K562 (cell line): ENCODE measurements around the gene RGR. TPM values are rescaled to one million over a fixed set of nuclear protein-coding genes. Genes with fewer than 3 reads are reported as not detected.

Experiments used
- E2F3 ChIP-seq: fragments of 250-450 bp; sonication (Bioruptor Pico); IDR thresholded peaks from 2 replicates; pipeline ENCODE4 v1.4.0; 2020; ENCODE audit warnings: mild to moderate bottlenecking
- HNRNPH1 ChIP-seq: fragments of 200-400 bp; formaldehyde crosslinking; optimal IDR thresholded peaks from 2 replicates; pipeline ENCODE3; 2017; ENCODE audit warnings: low read depth, mild to moderate bottlenecking, low read length, moderate library complexity
- MEF2A ChIP-seq: IDR thresholded peaks from 2 replicates; pipeline ENCODE4 v1.6.1; 2011; ENCODE audit warnings: low read depth, mild to moderate bottlenecking, low read length, moderate library complexity; ENCODE audit not compliant: control insufficient read depth
- NR2C2 ChIP-seq, 2 experiments: fragments of 200-800 bp in 1 of 2; sonication (Bioruptor generic) in 1 of 2; sonication (generic) in 1 of 2; formaldehyde crosslinking in 1 of 2; IDR thresholded peaks; 2 replicates each; pipeline versions ENCODE4 v1.6.1 to v1.8.0; 2016 to 2022; ENCODE audit warnings: mild to moderate bottlenecking in 1 of 2, missing compliant biosample characterization in 1 of 2, missing genetic modification characterization in 1 of 2, missing genetic modification reagents in 1 of 2
- PKNOX1 ChIP-seq: fragments of 450-650 bp; IDR thresholded peaks from 2 replicates; pipeline ENCODE4 v1.6.1; 2016
- SAFB ChIP-seq: fragments of 200-400 bp; formaldehyde crosslinking; IDR thresholded peaks from 2 replicates; pipeline ENCODE4 v1.6.1; 2017; ENCODE audit warnings: low read depth, low read length, borderline replicate concordance
- SMAD2 ChIP-seq: fragments of 150-350 bp; IDR thresholded peaks from 2 replicates; pipeline ENCODE4 v1.6.1; 2014; ENCODE audit warnings: low read depth, mild to moderate bottlenecking, low read length
- SNAPC5 ChIP-seq: fragments of 250-450 bp; sonication (Bioruptor Pico); IDR thresholded peaks from 2 replicates; pipeline ENCODE4 v1.8.0; 2021; ENCODE audit warnings: moderate library complexity, mild to moderate bottlenecking, inconsistent platforms
- ZC3H8 ChIP-seq: fragments of 450-650 bp; IDR thresholded peaks from 2 replicates; pipeline ENCODE4 v1.6.1; 2017
- ZNF512 ChIP-seq: IDR thresholded peaks from 2 replicates; pipeline ENCODE4 v1.6.1; 2016; ENCODE audit warnings: missing genetic modification characterization, missing compliant biosample characterization
- polyA plus RNA-seq, 8 experiments: library from polyadenylated mRNA; depleted of rRNA in 4 of 8; stranded (reverse) in 5 of 8; unstranded in 3 of 8; fragments of >200 nt; fragmentation: Nextera tagmentation in 2 of 8; fragmentation: Illumina TruSeq in 1 of 8; extraction: Ambion mirVana in 2 of 8; extraction: Trizol in 1 of 8; gene quantifications; 2 replicates each; pipeline versions ENCODE4 v1.2.1 to v1.2.3, GENCODE V29; 2011 to 2014; ENCODE audit warnings: inconsistent platforms in 1 of 8, missing spikeins in 1 of 8
- total RNA-seq, 7 experiments: library from RNA; depleted of rRNA in 6 of 7; stranded (reverse); fragments of >200 nt in 6 of 7; fragmentation: Illumina TruSeq in 2 of 7; extraction: Trizol in 2 of 7; gene quantifications; 2 replicates each; pipeline versions ENCODE4 v1.2.1 to v1.2.3, GENCODE V29; 2011 to 2021; ENCODE audit warnings: low replicate concordance in 1 of 7
- TF ChIP-seq, protein P1 (sequence below), 2 experiments: fragments of 450-650 bp in 1 of 2; sonication (generic) in 1 of 2; formaldehyde crosslinking in 1 of 2; IDR thresholded peaks; 2 replicates each; pipeline versions ENCODE4 v1.7.1 to v1.9.0; 2016 to 2022; ENCODE audit warnings: inconsistent platforms in 1 of 2, mild to moderate bottlenecking in 1 of 2, missing genetic modification reagents in 1 of 2
- TF ChIP-seq, protein P2 (sequence below): fragments of 450-650 bp; IDR thresholded peaks from 2 replicates; pipeline ENCODE4 v1.6.1; 2016; ENCODE audit warnings: missing biosample characterization, missing genetic modification characterization

Gene RGR
- total and polyA plus RNA-seq, 9 of the 15 experiments (the other 6 are each of a cell fraction or from before 2014, with no cell fraction given): not detected

DNA sequence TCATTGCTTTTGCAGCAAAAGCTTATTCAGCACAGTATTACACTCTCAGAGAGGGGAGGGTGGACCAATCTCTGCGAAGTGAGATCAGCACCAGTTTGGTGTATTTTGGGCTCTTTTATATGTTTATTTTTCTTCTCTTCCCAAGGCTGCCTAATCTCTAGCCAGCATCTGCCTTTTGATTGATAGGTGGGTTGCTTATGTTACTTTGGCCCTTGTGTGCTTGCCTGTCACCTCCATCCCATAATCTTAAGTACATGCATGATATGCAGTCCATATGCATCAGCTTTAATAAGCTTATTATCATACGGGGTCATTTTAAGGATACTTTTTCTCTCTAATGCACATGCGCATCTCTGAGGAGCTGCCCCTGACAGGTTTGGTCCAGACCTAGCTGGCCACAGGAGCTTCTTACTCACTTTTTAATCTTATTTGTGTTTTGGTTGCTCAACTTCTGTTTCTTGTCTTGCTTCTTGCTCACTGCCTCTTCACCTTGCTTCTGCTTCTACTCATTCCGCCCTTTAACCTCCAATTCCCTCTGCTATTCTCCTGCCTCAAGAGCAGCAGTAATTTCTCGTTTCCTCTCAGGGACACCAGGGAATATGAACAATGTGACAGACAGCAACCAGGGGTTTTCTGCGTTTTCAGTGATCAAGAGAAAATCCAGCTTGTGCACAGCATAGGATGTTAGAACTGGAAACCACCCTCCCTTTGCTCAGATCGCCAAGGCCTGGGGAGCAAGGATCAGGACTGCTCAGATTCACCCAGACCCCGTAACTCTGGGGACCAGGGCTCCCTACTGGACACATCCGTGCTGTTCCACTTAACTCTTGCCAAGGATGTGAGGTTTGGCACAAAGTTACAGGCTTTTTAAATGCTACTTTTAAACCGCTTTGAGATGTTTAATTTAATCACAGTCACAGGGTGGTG, 10.0 kb downstream of the RGR start (continued):
- TF ChIP-seq, protein P1, sequence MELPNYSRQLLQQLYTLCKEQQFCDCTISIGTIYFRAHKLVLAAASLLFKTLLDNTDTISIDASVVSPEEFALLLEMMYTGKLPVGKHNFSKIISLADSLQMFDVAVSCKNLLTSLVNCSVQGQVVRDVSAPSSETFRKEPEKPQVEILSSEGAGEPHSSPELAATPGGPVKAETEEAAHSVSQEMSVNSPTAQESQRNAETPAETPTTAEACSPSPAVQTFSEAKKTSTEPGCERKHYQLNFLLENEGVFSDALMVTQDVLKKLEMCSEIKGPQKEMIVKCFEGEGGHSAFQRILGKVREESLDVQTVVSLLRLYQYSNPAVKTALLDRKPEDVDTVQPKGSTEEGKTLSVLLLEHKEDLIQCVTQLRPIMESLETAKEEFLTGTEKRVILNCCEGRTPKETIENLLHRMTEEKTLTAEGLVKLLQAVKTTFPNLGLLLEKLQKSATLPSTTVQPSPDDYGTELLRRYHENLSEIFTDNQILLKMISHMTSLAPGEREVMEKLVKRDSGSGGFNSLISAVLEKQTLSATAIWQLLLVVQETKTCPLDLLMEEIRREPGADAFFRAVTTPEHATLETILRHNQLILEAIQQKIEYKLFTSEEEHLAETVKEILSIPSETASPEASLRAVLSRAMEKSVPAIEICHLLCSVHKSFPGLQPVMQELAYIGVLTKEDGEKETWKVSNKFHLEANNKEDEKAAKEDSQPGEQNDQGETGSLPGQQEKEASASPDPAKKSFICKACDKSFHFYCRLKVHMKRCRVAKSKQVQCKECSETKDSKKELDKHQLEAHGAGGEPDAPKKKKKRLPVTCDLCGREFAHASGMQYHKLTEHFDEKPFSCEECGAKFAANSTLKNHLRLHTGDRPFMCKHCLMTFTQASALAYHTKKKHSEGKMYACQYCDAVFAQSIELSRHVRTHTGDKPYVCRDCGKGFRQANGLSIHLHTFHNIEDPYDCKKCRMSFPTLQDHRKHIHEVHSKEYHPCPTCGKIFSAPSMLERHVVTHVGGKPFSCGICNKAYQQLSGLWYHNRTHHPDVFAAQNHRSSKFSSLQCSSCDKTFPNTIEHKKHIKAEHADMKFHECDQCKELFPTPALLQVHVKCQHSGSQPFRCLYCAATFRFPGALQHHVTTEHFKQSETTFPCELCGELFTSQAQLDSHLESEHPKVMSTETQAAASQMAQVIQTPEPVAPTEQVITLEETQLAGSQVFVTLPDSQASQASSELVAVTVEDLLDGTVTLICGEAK (IDR thresholded peaks at IDR 0.05): 0 out of 2 replicates have a peak, but pooled peaks have one; percentile 20
- TF ChIP-seq, protein P1 (CRISPR knock-in tag; IDR thresholded peaks at IDR 0.05): no peak
- peak; percentile 90 for TF ChIP-seq PKNOX1
- no peak for TF ChIP-seq SNAPC5 (CRISPR knock-in tag)
- no peak for TF ChIP-seq MEF2A
- no peak for TF ChIP-seq E2F3 (CRISPR knock-in tag)
- TF ChIP-seq NR2C2 (CRISPR knock-in tag; IDR thresholded peaks at IDR 0.05): no peak
- TF ChIP-seq NR2C2 (tag; IDR thresholded peaks at IDR 0.05): peak; percentile 27; the same call in 1 of the 2 replicates
- no peak for TF ChIP-seq SAFB
- TF ChIP-seq, protein P2, sequence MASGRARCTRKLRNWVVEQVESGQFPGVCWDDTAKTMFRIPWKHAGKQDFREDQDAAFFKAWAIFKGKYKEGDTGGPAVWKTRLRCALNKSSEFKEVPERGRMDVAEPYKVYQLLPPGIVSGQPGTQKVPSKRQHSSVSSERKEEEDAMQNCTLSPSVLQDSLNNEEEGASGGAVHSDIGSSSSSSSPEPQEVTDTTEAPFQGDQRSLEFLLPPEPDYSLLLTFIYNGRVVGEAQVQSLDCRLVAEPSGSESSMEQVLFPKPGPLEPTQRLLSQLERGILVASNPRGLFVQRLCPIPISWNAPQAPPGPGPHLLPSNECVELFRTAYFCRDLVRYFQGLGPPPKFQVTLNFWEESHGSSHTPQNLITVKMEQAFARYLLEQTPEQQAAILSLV (tag): no peak
- TF ChIP-seq ZNF512 (tag): peak; percentile 34; the same call in 1 of the 2 replicates
- no peak for TF ChIP-seq ZC3H8
- no peak for TF ChIP-seq HNRNPH1
- no peak for TF ChIP-seq SMAD2
